D721Med (cell line): Measurements from ENCODE around the gene SUSD4.

ENCODE experiments used
- DNase-seq: peaks from one replicate; pipeline ENCODE4 v3.0.0; 2011; ENCODE audit warnings: low spot score; ENCODE audit not compliant: insufficient read length
- FAIRE-seq: peaks from 2 replicates; lab custom pipeline; 2011; peaks lifted over from hg19 to GRCh38; lab: Jason Lieb, UNC
- TF ChIP-seq, protein P1 (sequence below): IDR thresholded peaks from 2 replicates; pipeline ENCODE4 v1.5.1; 2012; ENCODE audit warnings: mild to moderate bottlenecking, control low read depth; ENCODE audit not compliant: insufficient read depth; ENCODE audit errors: missing control alignments

The SUSD4 gene

DNA sequence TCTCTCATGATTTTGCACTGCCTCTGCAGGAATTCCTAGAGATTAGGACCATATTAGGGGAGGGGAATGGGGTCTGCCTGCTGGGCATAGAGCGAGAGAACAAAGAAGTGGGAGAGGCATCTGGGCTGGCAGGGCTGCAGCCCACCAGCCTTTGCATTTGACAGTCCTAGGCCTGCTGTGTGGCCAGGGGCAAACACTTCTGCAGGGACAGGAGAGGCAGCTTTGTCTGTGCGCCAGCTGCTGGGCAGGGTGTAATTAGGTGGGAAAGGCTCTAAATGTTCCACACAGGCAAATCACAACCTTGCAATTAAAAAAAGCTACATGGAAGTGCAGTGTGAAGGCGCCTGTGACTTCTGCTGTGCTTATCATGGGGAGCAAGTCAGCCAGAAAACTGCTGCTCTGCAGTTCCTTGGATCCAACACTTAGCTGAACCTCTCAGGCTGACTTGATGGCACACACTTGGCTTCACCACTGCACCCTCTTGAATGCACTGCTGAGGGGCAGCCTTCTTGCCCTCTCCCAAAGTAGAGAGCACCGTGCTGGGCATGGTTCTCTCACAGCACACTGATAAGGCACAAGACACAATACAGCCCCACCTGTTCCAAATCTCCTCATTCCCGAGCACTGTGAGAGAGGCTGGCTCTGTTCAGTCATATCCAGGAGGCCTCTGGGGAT, 147.3 kb downstream of the SUSD4 start:
- DNase-seq (no peak), FAIRE-seq (no peak)
- TF ChIP-seq, protein P1, sequence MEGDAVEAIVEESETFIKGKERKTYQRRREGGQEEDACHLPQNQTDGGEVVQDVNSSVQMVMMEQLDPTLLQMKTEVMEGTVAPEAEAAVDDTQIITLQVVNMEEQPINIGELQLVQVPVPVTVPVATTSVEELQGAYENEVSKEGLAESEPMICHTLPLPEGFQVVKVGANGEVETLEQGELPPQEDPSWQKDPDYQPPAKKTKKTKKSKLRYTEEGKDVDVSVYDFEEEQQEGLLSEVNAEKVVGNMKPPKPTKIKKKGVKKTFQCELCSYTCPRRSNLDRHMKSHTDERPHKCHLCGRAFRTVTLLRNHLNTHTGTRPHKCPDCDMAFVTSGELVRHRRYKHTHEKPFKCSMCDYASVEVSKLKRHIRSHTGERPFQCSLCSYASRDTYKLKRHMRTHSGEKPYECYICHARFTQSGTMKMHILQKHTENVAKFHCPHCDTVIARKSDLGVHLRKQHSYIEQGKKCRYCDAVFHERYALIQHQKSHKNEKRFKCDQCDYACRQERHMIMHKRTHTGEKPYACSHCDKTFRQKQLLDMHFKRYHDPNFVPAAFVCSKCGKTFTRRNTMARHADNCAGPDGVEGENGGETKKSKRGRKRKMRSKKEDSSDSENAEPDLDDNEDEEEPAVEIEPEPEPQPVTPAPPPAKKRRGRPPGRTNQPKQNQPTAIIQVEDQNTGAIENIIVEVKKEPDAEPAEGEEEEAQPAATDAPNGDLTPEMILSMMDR: no peak

DNA sequence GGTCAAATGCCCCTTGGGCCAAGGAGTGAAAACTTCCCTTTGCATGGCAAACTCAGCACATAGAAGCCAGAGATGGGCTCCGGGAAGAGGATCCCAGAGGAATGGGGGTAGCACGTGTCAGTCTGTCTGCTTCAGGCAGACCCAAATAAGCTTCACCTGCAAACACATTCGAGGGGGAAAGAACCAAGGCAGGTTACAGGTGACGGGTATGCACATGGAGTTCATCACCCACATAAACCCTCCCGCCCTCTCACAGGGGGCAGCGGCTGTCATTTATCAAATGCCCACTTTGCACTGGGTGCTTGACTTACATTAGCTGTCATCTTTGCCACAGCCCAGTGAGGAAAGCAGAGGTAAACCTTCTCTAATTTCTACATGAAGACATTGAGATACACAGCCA, 147.9 kb downstream of the SUSD4 start:
- FAIRE-seq (no peak), DNase-seq (no peak)
- TF ChIP-seq, protein P1: no peak

DNA sequence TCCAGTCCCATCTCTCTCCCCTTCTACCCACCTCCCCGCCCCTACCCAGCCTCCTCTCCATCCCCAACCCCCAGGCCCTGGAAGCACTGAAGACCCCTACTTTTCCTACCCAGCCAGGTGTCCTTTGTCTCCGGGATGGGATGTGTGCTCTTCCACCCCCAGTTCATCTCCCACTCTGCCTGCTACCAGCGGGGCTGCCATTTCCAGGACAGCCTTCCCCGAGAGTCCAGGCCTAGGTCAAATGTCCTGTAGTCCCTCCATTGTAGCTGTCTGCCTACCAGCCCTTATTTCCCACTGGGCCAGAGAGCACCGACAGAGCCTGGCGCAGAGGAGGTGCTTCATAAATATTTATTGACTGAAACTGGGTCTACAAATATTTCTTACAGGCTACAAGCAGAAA, 148.9 kb downstream of the SUSD4 start:
- DNase-seq: no peak
- TF ChIP-seq, protein P1: no peak
- no peak for FAIRE-seq

DNA sequence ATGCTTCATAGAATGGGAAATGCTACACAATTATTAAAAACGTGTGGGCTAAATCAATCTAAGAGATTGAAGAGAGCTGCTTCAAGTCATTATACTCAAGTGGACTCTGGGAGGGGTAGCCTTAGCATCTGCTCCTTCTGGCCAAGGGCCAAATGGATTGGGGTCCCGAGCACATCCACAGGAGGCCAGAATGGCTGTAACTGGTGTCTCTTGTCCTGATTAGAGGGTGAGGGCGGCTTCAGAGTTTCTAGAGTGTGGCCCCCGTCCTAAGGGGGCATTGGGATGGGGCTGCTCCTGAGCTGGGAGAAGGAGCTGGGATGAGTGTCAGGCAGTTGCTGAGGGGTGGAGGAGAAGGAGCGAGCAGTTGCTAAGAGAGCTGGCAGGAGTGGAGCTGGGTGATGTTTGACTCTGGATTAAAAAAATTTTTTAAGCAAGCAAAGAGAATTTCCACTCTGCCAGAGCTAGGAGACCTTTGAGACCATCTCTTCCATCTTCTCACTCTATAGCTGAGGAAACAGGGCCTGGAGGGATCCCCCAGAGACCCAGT, 149.6 kb downstream of the SUSD4 start:
- TF ChIP-seq, protein P1: no peak
- no peak for DNase-seq
- no peak for FAIRE-seq

DNA sequence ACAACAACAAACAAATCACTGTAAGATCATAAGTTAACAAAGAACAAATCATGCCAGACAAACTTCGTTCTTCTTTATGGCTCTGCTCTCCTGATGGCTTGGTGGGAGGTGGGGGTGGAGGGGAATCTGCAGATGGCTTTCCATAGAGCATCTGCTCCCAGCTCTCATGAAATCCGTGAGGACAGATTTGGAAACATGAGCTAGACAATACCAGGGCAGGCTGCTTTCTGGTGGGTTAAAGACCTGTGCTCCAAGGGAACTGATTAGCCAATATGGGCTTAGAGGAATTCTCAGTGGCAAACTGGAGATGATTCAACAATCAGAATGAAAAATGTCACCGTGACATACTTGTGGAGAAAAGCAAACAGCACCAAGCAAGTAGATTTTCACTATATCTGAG, 151.5 kb downstream of the SUSD4 start:
- DNase-seq: no peak
- TF ChIP-seq, protein P1: no peak
- no peak for FAIRE-seq

DNA sequence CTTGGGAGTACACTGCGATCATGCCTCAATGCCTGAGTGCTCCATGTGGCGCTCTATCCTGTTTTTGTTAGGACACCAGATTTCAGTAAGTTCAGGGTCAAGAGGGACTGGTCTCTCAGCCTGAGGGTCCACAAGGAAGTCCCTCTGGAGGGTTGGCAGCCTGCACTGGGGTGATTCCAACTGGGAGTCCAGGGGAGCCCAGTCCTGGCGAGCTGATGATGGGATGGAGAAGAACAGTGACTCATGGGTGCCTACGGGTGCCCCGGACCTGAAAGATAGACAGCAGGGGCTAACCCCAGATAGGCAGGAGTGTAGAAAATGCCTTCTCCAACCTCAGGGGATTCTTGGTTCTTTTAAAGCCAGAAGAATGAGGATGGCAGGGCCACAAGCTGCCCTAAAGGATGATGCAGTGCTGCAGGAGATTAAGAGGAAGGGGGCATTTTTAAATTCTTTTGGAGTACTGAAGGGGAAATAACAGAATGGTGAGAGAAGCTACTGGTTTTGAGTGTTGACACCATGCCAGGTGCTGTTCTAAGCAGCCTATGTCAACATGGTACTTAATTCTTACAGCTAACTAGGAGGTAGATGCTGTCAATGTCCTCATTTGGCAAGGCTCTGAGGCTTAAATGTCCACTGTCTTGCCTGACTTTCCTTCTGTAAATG, 152.5 kb downstream of the SUSD4 start:
- DNase-seq (no peak), FAIRE-seq (no peak)
- TF ChIP-seq, protein P1: no peak

DNA sequence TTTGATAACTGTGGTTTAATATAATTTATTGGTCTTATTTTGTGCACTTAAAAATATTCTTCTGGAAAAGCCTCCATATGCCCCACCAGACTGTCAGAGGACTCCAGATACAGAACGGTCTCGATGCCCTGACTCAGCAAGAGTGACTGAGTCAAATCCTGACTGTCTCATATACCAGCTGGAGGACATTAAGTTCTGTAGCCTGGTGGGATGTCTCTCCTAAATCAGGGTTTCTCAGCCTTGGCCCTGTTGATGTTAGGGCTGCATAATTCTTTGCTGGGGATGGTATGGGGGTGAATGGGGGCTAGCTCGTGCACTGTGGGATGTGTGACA, 153.2 kb downstream of the SUSD4 start:
- no peak for FAIRE-seq
- TF ChIP-seq, protein P1: no peak
- no peak for DNase-seq
